A549 (cell line): ENCODE measurements around the gene PARD3B. TPM values are rescaled to one million over a fixed set of nuclear protein-coding genes. Genes with fewer than 3 reads are reported as not detected.

Source experiments
- ATAC-seq, 2 experiments: fragments of 200-7000 bp in 1 of 2; fragments of >200 bp in 1 of 2; cut with Nextera tagmentation in 1 of 2; cut with Tn5 transposase in 1 of 2; 3 replicates each; pipeline versions ENCODE4 v1.8.0 to v1.9.1; 2018 to 2020; ENCODE audit warnings: mild to moderate bottlenecking in 1 of 2, moderate library complexity in 1 of 2
- CTCF ChIA-PET: fragments of 300-600 bp; sonication (Branson Sonifier 250); formaldehyde crosslinking; extraction: SDS; loops from one replicate; lab custom pipeline; 2021; ENCODE audit warnings: antibody characterized with exemption, inconsistent platforms; lab: Yijun Ruan, JAX
- POLR2A ChIA-PET: fragments of 350-600 bp; formaldehyde crosslinking; extraction: SDS; loops from one replicate; lab custom pipeline; 2021; ENCODE audit warnings: antibody characterized with exemption, inconsistent platforms; lab: Yijun Ruan, JAX
- DNase-seq, 2 experiments: peaks; one replicate each; pipeline versions ENCODE4 v3.0.0 to v3.0.0-alpha.2; 2011 to 2016; ENCODE audit warnings: low read depth in 1 of 2, low spot score in 1 of 2
- FAIRE-seq: peaks from 2 replicates; lab custom pipeline; 2011; peaks lifted over from hg19 to GRCh38; lab: Jason Lieb, UNC
- H3K27ac ChIP-seq, 2 experiments: fragments of >200 bp; sonication (Bioruptor Twin); formaldehyde crosslinking; 3 replicates each; pipeline ENCODE4 v1.5.1; 2016 to 2017
- H3K4me1 ChIP-seq: fragments of >200 bp; sonication (Bioruptor Twin); formaldehyde crosslinking; 3 replicates; pipeline ENCODE4 v1.6.1; 2016
- H3K4me2 ChIP-seq: fragments of >200 bp; sonication (Bioruptor Twin); formaldehyde crosslinking; 3 replicates; pipeline ENCODE4 v1.6.1; 2016
- H3K4me3 ChIP-seq: fragments of >200 bp; sonication (Bioruptor Twin); formaldehyde crosslinking; 3 replicates; pipeline ENCODE4 v1.5.1; 2016
- H3K9me3 ChIP-seq: fragments of >200 bp; sonication (Bioruptor Twin); formaldehyde crosslinking; 3 replicates; pipeline ENCODE4 v1.6.1; 2016
- BHLHE40 ChIP-seq: IDR thresholded peaks from 2 replicates; pipeline ENCODE4 v1.6.1; 2012; ENCODE audit warnings: low read depth, low read length, inconsistent platforms
- CBX8 ChIP-seq: fragments of 200-600 bp; sonication (generic); IDR thresholded peaks from 2 replicates; pipeline ENCODE4 v1.6.1; 2016
- CEBPB ChIP-seq, 2 experiments: fragments of >200 bp in 1 of 2; sonication (Bioruptor Twin) in 1 of 2; formaldehyde crosslinking in 1 of 2; IDR thresholded peaks; 2 replicates each; pipeline ENCODE4 v1.6.1; 2012 to 2016
- CHD4 ChIP-seq: fragments of 200-600 bp; sonication (generic); IDR thresholded peaks from 2 replicates; pipeline ENCODE4 v1.6.1; 2016; ENCODE audit warnings: antibody characterized with exemption, mild to moderate bottlenecking, borderline replicate concordance
- EHMT2 ChIP-seq: fragments of 200-600 bp; sonication (generic); IDR thresholded peaks from 2 replicates; pipeline ENCODE4 v1.6.1; 2016; ENCODE audit warnings: antibody characterized with exemption, low read depth, mild to moderate bottlenecking, moderate library complexity
- EP300 ChIP-seq, 2 experiments: fragments of >200 bp; sonication (Bioruptor Twin); formaldehyde crosslinking; IDR thresholded peaks; 2 replicates in 1 of 2; 3 replicates in 1 of 2; pipeline ENCODE4 v1.6.1; 2016 to 2017
- ESRRA ChIP-seq: fragments of 150-350 bp; IDR thresholded peaks from 2 replicates; pipeline ENCODE4 v1.6.1; 2014; ENCODE audit warnings: mild to moderate bottlenecking, low read length, borderline replicate concordance
- FOSB ChIP-seq: fragments of 250-450 bp; sonication (Bioruptor Pico); IDR thresholded peaks from 2 replicates; pipeline ENCODE4 v1.5.0; 2020; ENCODE audit warnings: mild to moderate bottlenecking, moderate library complexity
- HDAC2 ChIP-seq: fragments of 200-600 bp; sonication (generic); IDR thresholded peaks from 2 replicates; pipeline ENCODE4 v1.6.1; 2016
- JUNB ChIP-seq: fragments of >200 bp; sonication (Bioruptor Twin); formaldehyde crosslinking; IDR thresholded peaks from 2 replicates; pipeline ENCODE4 v1.6.1; 2016
- KDM5A ChIP-seq: fragments of 200-600 bp; sonication (generic); IDR thresholded peaks from 2 replicates; pipeline ENCODE4 v1.6.1; 2016; ENCODE audit warnings: antibody characterized with exemption, mild to moderate bottlenecking
- MAFK ChIP-seq: fragments of 450-650 bp; IDR thresholded peaks from 2 replicates; pipeline ENCODE4 v1.6.1; 2014; ENCODE audit not compliant: partially characterized antibody
- MYC ChIP-seq: IDR thresholded peaks from 2 replicates; pipeline ENCODE4 v1.6.1; 2012; ENCODE audit warnings: mild to moderate bottlenecking, inconsistent platforms, low read length, improper control_type of control experiment, borderline replicate concordance
- NR3C1 ChIP-seq: fragments of >200 bp; sonication (Bioruptor Twin); formaldehyde crosslinking; IDR thresholded peaks from 3 replicates; pipeline ENCODE4 v1.6.1; 2017
- POLR2A ChIP-seq: IDR thresholded peaks from 2 replicates; pipeline ENCODE4 v1.6.1; 2012; ENCODE audit warnings: mild to moderate bottlenecking, low read length
- RARB ChIP-seq: fragments of 250-450 bp; sonication (Bioruptor Pico); IDR thresholded peaks from 2 replicates; pipeline ENCODE4 v1.8.0; 2021; ENCODE audit warnings: mild to moderate bottlenecking, moderate library complexity
- RCOR1 ChIP-seq: fragments of 150-350 bp; IDR thresholded peaks from 2 replicates; pipeline ENCODE4 v1.6.1; 2014; ENCODE audit warnings: antibody characterized with exemption, low read length, low read depth
- RFX5 ChIP-seq: fragments of 450-650 bp; IDR thresholded peaks from 2 replicates; pipeline ENCODE4 v1.7.1; 2014; ENCODE audit warnings: antibody characterized with exemption, mild to moderate bottlenecking, moderate library complexity
- RNF2 ChIP-seq: fragments of 200-600 bp; sonication (generic); IDR thresholded peaks from 2 replicates; pipeline ENCODE4 v1.6.1; 2016; ENCODE audit warnings: low read depth, mild to moderate bottlenecking, antibody characterized with exemption, moderate library complexity, borderline replicate concordance
- TP53 ChIP-seq: fragments of 250-450 bp; sonication (Bioruptor Pico); IDR thresholded peaks from 2 replicates; pipeline ENCODE4 v1.5.0; 2021; ENCODE audit warnings: mild to moderate bottlenecking, moderate library complexity
- ZFP36 ChIP-seq: fragments of 450-650 bp; IDR thresholded peaks from 2 replicates; pipeline ENCODE4 v1.6.1; 2014; ENCODE audit warnings: borderline replicate concordance; ENCODE audit not compliant: partially characterized antibody
- ZSCAN20 ChIP-seq: fragments of 250-450 bp; sonication (Bioruptor Pico); IDR thresholded peaks from 2 replicates; pipeline ENCODE4 v1.8.0; 2022; ENCODE audit warnings: mild to moderate bottlenecking, moderate library complexity
- WGBS: methylation state at CpG from one replicate; pipeline ENCODE4 v1.1.6; 2017; ENCODE audit errors: missing lambda C conversion rate; 5-methylcytosine and 5-hydroxymethylcytosine counted together
- polyA plus RNA-seq, 4 experiments: library from polyadenylated mRNA; depleted of rRNA in 3 of 4; stranded (reverse); fragments of >200 nt; fragmentation: RNase III in 1 of 4; extraction: RNeasy Plus Mini Kit Qiagen cat#74134 plus additional on column Dnase treatment in 1 of 4; gene quantifications; 2 replicates in 3 of 4; 3 replicates in 1 of 4; pipeline ENCODE4 v1.2.3, GENCODE V29; 2011 to 2017
- TF ChIP-seq, protein P1 (sequence below): fragments of 200-600 bp; sonication (generic); IDR thresholded peaks from 2 replicates; pipeline ENCODE4 v1.6.1; 2016; ENCODE audit warnings: antibody characterized with exemption, mild to moderate bottlenecking, moderate library complexity
- TF ChIP-seq, protein P2 (sequence below): IDR thresholded peaks from 2 replicates; pipeline ENCODE4 v1.6.1; 2012
- TF ChIP-seq, protein P3 (sequence below): IDR thresholded peaks from 2 replicates; pipeline ENCODE4 v1.6.1; 2012
- TF ChIP-seq, protein P4 (sequence below): fragments of 250-450 bp; sonication (Bioruptor Pico); IDR thresholded peaks from 2 replicates; pipeline ENCODE4 v1.5.0; 2021; ENCODE audit warnings: mild to moderate bottlenecking, moderate library complexity, borderline replicate concordance
- TF ChIP-seq, protein P5 (sequence below): fragments of >200 bp; sonication (Bioruptor Twin); formaldehyde crosslinking; IDR thresholded peaks from 3 replicates; pipeline ENCODE4 v1.6.1; 2016
- TF ChIP-seq, protein P6 (sequence below): fragments of 150-350 bp; IDR thresholded peaks from 2 replicates; pipeline ENCODE4 v1.6.1; 2014; ENCODE audit warnings: low read depth, mild to moderate bottlenecking, low read length

PARD3B gene
- polyA plus RNA-seq, 2 of the 4 experiments (the other 2 are of a cell fraction): 1.2 to 2.4 TPM

DNA sequence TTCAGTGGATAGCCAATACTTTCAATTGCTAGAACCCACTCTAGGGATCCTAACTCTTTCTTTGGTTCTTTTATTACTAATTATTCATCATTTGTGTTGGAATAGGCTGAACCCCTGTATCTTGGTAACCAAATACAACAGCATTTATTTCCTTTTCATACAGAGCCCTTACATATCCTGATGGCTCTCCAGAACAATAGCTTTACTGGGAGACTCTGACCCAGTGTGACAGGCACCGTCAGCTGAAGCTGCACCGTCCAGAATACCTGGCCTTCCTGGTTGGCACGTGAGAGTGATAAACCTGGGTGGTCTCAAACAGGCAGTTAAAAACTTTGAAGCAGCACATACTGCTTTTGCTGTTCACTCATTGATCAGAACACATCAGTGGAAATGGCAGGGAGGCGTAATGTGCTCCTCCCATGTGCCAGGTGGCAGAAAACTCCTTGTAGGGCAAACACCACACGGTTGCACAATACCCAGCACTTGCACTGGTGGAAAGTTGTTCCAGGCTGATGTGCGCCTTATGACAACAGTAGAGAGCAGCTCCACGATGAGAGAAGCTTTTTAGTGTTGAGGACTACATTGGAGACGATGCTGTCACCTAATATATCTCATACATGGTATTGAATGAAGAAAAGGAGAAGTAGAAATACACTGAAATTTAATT, 456.2 kb downstream of the PARD3B start:
- no peak for DNase-seq
- Histone ChIP-seq H3K4me2 (no peak overlapping the region), H3K9me3 (no peaks in the 10 kb centered on the region), H3K4me3 (no peak overlapping the region), H3K27ac (no peak overlapping the region), H3K4me1 (no peaks in the 10 kb centered on the region)
- TF ChIP-seq RARB (CRISPR knock-in tag): no peak
- no peak for TF ChIP-seq KDM5A
- no peak for TF ChIP-seq MYC
- TF ChIP-seq TP53: no peak
- TF ChIP-seq, protein P1, sequence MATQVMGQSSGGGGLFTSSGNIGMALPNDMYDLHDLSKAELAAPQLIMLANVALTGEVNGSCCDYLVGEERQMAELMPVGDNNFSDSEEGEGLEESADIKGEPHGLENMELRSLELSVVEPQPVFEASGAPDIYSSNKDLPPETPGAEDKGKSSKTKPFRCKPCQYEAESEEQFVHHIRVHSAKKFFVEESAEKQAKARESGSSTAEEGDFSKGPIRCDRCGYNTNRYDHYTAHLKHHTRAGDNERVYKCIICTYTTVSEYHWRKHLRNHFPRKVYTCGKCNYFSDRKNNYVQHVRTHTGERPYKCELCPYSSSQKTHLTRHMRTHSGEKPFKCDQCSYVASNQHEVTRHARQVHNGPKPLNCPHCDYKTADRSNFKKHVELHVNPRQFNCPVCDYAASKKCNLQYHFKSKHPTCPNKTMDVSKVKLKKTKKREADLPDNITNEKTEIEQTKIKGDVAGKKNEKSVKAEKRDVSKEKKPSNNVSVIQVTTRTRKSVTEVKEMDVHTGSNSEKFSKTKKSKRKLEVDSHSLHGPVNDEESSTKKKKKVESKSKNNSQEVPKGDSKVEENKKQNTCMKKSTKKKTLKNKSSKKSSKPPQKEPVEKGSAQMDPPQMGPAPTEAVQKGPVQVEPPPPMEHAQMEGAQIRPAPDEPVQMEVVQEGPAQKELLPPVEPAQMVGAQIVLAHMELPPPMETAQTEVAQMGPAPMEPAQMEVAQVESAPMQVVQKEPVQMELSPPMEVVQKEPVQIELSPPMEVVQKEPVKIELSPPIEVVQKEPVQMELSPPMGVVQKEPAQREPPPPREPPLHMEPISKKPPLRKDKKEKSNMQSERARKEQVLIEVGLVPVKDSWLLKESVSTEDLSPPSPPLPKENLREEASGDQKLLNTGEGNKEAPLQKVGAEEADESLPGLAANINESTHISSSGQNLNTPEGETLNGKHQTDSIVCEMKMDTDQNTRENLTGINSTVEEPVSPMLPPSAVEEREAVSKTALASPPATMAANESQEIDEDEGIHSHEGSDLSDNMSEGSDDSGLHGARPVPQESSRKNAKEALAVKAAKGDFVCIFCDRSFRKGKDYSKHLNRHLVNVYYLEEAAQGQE: no peak
- no peak for TF ChIP-seq ZSCAN20 (CRISPR knock-in tag)
- no peak for TF ChIP-seq FOSB
- no peak for TF ChIP-seq ZFP36
- TF ChIP-seq CHD4: no peak
- no peak for TF ChIP-seq POLR2A
- TF ChIP-seq, protein P2, sequence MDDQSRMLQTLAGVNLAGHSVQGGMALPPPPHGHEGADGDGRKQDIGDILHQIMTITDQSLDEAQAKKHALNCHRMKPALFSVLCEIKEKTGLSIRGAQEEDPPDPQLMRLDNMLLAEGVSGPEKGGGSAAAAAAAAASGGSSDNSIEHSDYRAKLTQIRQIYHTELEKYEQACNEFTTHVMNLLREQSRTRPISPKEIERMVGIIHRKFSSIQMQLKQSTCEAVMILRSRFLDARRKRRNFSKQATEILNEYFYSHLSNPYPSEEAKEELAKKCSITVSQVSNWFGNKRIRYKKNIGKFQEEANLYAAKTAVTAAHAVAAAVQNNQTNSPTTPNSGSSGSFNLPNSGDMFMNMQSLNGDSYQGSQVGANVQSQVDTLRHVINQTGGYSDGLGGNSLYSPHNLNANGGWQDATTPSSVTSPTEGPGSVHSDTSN: no peak
- TF ChIP-seq, protein P3, sequence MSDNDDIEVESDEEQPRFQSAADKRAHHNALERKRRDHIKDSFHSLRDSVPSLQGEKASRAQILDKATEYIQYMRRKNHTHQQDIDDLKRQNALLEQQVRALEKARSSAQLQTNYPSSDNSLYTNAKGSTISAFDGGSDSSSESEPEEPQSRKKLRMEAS: no peak
- TF ChIP-seq, protein P4, sequence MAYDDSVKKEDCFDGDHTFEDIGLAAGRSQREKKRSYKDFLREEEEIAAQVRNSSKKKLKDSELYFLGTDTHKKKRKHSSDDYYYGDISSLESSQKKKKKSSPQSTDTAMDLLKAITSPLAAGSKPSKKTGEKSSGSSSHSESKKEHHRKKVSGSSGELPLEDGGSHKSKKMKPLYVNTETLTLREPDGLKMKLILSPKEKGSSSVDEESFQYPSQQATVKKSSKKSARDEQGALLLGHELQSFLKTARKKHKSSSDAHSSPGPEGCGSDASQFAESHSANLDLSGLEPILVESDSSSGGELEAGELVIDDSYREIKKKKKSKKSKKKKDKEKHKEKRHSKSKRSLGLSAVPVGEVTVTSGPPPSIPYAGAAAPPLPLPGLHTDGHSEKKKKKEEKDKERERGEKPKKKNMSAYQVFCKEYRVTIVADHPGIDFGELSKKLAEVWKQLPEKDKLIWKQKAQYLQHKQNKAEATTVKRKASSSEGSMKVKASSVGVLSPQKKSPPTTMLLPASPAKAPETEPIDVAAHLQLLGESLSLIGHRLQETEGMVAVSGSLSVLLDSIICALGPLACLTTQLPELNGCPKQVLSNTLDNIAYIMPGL (CRISPR knock-in tag): no peak
- no peak for TF ChIP-seq JUNB
- no peak for TF ChIP-seq EHMT2
- no peak for FAIRE-seq
- POLR2A ChIA-PET: no interaction called here
- WGBS: 56% methylated on average over 7 of the region's 8 CpGs
- no peak for ATAC-seq
- CTCF ChIA-PET: no interaction called here

DNA sequence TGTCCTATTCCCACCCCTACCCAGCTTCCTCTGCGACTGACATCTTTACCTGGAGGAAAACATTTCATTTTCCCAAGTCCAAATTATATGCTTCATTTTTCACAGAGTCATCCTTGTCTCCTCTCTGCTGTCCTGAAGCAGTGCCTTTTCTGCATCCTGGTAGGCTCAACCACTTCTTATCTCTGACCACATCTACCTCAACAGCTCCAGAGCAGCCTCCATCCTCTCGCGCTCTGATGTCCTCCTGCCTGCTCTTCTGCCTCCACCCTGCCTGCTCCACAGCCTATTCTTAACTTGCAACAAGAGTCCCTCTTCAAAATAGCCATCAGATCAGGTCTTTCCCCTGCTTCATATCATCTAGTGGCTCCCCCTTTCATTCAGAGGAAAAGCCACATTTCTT, 457.1 kb downstream of the PARD3B start:
- FAIRE-seq (no peak), DNase-seq (no peak), ATAC-seq (no peak)
- Histone ChIP-seq H3K4me2 (no peak overlapping the region), H3K4me1 (no peaks in the 10 kb centered on the region), H3K4me3 (no peak overlapping the region), H3K9me3 (0 out of 3 replicates have a peak, but pooled peaks cover 2% of the 10 kb centered on the region), H3K27ac (no peak overlapping the region)
- ChIA-PET CTCF (no interaction called here), POLR2A (no interaction called here)
- WGBS: 72% methylated on average over 3 of the region's 3 CpGs
- TF ChIP-seq, protein P2: no peak
- TF ChIP-seq, protein P5, sequence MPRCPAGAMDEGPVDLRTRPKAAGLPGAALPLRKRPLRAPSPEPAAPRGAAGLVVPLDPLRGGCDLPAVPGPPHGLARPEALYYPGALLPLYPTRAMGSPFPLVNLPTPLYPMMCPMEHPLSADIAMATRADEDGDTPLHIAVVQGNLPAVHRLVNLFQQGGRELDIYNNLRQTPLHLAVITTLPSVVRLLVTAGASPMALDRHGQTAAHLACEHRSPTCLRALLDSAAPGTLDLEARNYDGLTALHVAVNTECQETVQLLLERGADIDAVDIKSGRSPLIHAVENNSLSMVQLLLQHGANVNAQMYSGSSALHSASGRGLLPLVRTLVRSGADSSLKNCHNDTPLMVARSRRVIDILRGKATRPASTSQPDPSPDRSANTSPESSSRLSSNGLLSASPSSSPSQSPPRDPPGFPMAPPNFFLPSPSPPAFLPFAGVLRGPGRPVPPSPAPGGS: no peak
- TF ChIP-seq EP300 (IDR thresholded peaks at IDR 0.05) (no peak), CEBPB (IDR thresholded peaks at IDR 0.05) (no peak), ZSCAN20 (CRISPR knock-in tag) (no peak), CBX8 (no peak), RCOR1 (no peak), POLR2A (no peak), MAFK (no peak), RNF2 (no peak), BHLHE40 (no peak), ESRRA (no peak), NR3C1 (no peak), RFX5 (no peak), HDAC2 (no peak)
- TF ChIP-seq, protein P6, sequence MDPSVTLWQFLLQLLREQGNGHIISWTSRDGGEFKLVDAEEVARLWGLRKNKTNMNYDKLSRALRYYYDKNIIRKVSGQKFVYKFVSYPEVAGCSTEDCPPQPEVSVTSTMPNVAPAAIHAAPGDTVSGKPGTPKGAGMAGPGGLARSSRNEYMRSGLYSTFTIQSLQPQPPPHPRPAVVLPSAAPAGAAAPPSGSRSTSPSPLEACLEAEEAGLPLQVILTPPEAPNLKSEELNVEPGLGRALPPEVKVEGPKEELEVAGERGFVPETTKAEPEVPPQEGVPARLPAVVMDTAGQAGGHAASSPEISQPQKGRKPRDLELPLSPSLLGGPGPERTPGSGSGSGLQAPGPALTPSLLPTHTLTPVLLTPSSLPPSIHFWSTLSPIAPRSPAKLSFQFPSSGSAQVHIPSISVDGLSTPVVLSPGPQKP: no peak
